Measurements from ENCODE around the gene TAF6.
A peak's percentile ranks its signal among the peaks of the same experiment; 100 is the strongest.

The TAF6 gene

GRCh38 chr7:100093054-100093453 is 26.1 kb downstream of the TAF6 start:
- DNase-seq (ENCODE audit: low spot score): no peak

DNA sequence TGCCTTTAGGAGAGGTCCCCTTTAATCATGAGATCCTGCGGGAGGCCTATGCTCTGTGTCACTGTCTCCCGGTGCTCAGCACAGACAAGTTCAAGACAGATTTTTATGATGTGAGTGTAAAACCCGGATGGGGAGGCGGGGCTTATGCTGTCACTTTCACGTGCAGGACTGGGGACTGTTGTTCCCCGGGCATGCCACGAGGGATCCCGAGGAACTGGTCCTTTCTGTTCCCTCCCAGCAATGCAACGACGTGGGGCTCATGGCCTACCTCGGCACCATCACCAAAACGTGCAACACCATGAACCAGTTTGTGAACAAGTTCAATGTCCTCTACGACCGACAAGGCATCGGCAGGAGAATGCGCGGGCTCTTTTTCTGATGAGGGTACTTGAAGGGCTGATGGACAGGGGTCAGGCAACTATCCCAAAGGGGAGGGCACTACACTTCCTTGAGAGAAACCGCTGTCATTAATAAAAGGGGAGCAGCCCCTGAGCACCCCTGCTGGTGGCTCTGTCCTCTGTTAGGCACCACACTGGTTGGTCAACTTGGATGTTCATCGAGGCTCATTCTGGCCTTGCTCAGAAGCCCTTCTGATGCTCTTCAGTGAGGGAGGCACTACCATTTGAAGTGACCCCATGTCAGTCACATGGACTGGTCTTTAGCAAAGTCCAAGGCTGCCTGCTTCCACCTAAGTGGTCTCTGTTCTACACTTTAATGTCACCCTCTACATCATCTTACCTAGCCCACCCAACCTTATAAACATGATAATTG is 27.6 kb downstream of the TAF6 start:
- DNase-seq (ENCODE audit: low spot score): peak; percentile 40

- no peak for DNase-seq (ENCODE audit: low spot score)
Observed at GRCh38 chr7:100090527-100091410, 28.4 kb downstream of the TAF6 start.

GRCh38 chr7:100089458-100090196 is 29.5 kb downstream of the TAF6 start:
- no peak for DNase-seq (ENCODE audit: low spot score)

DNA sequence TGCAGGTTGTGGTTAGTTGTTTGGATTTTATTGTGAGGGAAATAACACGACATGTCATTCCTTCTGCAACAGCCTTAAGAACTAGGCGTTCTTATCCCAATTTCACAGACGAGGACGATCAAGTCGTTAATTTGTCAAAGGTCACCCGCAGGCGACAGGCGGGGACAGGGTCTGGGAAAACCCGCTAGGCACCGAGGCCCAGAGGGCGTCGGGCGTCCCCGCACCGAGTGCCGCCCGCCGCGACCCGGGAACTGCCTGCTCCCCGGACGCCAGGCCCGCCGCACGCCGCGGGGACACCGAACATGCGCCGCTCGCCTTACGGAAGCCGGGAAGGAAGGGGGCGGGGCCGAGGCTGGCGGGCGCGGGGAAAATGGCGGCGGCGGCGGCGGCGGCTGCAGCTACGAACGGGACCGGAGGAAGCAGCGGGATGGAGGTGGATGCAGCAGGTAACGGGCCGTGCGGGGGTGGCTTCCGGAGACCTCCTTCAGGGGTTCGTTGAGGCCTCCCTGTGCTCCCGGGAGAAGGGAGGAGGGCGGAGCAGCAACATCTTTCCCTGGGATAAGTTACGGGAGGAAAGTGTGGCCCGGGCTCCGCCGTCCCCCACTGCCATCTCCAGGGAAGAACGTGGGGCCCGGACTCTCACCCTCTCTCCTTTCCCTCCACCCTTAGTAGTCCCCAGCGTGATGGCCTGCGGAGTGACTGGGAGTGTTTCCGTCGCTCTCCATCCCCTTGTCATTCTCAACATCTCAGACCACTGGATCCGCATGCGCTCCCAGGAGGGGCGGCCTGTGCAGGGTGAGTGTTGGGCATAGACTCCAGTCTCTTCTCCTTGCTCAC is 30.3 kb downstream of the TAF6 start, which contains the start of gene COPS6:
COPS6 (plus strand) TSS at position 349 of the 837 bp plus-strand sequence; CDS start at position 371, 22 bp downstream.
- DNase-seq (ENCODE audit: low spot score): peak; percentile 63

- DNase-seq (ENCODE audit: low spot score): no peak
Observed at GRCh38 chr7:100088095-100088620, 31.0 kb downstream of the TAF6 start.

- no peak for DNase-seq (ENCODE audit: low spot score)
Observed at GRCh38 chr7:100087055-100087750, 32.0 kb downstream of the TAF6 start.

GRCh38 chr7:100085515-100085914 is 33.6 kb downstream of the TAF6 start:
- no peak for DNase-seq (ENCODE audit: low spot score)

DNA sequence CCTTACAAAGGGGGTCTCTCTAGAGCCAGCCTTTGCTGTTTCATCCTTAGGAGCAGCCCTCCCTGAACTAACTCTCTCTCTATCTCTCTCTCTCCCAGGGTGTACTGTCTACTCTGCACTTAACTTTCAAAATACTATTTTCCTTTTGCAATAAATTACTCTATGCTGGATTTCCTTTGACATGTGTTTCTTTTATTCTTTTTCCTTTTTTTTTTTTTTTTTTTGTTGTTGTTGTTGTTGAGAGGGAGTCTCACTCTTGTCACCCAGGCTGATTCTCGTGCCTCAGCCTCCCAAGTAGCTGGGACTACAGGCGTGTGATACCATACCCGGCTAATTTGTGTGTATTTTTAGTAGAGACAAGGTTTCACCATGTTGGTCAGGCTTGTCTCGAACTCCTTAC is 36.2 kb downstream of the TAF6 start:
- DNase-seq (ENCODE audit: low spot score): no peak

DNA sequence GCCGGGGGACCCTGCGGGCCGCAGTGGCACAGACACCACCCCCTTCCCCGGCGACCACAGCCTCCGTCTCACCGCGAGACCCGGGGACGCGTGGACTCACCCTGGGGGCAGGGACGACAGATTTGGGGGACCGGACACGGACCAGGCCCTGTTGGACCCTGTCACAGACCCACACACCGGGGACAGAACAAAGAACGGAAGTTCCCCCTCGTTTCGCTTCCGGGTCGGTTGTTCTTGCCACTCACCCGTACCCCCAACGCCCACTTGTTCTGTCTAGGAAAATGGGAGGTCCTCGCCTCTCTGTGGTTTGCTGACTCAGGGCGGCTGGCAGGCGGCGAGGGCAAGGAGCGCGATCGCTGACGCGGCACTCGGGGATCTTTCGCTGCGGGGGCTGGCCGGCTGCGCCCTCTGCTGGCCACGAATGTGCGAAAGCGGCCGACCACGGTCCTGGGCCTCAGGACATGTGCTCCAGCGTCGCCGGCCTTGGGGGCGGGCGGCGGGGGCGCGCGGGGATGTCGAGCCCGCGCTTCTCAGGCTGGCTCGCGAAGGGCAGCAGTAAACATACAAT is 37.5 kb downstream of the TAF6 start, which contains the start of gene ZNF3:
ZNF3 (minus strand) TSS at position 189 of the 568 bp plus-strand sequence. CDS start 4,366 bp downstream, outside the sequence.
- DNase-seq (ENCODE audit: low spot score): peak; percentile 99

- DNase-seq (ENCODE audit: low spot score): no peak
Observed at GRCh38 chr7:100080907-100081534, 38.1 kb downstream of the TAF6 start.

DNA sequence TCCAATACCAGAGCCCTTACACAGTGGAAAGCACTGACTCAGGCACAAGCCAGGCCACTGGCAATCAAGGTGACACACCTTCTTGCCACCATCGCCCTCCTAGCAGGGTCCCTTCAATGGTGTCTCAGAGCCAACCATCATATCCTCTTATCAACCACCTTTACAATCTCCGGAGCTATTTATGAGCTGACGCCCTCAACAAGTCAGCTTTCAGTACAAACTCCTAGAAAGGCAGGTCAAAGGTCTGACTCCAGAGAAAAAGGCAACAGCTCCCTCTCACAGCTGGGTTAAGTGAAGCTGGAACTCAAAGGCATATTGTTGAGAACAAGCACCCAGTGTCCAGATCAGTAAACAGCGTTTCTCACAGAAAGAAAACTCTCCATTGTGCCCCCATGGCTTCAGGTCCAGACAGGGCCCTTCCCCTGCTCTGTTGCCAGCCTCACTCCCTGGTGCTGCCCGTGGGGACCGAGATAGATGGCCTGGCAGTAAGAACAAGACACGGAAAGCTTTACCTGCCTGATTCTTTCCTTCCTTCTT is 40.1 kb downstream of the TAF6 start:
- no peak for DNase-seq (ENCODE audit: low spot score)

DNA sequence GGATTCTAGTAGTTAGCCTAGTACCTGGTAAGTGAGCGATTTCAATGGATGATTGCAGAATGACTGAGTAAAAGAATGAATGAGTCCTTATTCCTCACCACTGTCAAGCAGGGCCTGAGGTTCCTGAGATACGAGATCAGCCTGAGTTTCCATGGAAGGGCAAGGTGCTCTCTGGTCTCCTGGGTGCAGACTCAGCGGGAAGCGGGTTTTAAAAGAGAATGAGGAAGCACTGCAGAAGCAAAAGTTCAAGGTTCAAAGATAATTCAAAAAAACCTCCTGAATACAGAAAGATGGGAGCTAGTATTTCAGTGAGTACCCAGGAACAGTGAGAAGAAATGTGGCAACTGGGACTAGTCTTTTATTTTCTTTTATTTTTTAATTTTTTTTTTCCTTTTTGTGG is 42.0 kb downstream of the TAF6 start:
- no peak for DNase-seq (ENCODE audit: low spot score)

DNA sequence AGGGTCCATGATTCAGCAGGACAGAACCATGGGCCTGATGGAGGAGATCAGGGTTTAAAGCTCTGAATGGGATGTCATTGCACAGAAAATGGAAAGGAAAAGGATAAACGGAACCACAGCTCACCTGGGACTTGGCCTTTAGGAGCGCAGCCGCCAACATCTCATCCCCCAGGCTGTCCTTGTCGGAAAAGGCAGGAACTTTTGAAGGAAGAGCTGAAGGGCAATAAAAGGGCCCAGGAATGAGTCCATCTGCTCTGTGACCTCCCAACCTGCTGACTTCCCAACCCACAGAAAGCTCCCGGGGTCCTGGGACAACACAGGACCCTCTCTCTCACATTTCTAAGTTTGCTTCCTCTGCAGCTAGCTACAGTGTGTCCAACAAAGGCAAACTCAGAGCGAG is 43.7 kb downstream of the TAF6 start:
- no peak for DNase-seq (ENCODE audit: low spot score)

DNA sequence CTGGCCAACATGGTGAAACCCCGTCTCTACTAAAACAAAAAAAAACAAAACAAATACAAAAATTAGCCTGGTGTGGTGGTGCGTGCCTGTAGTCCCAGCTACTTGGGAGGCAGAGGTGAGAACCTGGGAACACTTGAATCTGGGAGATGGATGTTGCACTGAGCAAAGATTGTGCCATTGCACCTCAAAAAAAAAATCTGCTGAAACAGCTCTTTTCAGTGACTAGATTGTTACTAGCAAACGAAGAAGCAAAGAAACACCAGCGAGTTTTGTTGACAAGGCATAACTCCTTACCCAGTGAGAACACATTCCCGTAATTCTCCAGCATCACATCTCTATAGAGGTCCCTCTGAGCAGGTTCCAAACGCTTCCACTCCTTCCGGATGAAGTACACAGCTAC is 44.3 kb downstream of the TAF6 start:
- no peak for DNase-seq (ENCODE audit: low spot score)

DNA sequence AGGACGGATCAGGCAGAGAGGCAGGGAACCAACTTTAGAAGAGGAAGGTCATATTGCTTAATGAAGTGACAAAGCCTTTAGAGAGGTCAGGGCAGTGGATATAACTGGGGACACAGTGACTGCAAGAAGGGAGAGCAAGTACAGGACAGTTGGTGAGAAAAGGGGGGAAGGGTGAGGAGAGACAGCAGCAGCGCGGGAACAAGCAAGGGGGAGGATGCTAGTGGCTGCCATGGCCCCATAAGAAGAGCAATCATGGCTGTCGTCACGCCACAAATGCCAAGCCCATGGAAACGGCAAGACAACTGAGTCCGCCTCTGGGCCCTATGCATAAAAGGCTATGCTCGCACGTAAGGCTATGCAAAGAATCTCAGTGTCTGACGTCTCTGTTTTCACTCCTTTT is 46.7 kb downstream of the TAF6 start:
- no peak for DNase-seq (ENCODE audit: low spot score)

GRCh38 chr7:100071018-100071723 is 48.0 kb downstream of the TAF6 start:
- no peak for DNase-seq (ENCODE audit: low spot score)

DNA sequence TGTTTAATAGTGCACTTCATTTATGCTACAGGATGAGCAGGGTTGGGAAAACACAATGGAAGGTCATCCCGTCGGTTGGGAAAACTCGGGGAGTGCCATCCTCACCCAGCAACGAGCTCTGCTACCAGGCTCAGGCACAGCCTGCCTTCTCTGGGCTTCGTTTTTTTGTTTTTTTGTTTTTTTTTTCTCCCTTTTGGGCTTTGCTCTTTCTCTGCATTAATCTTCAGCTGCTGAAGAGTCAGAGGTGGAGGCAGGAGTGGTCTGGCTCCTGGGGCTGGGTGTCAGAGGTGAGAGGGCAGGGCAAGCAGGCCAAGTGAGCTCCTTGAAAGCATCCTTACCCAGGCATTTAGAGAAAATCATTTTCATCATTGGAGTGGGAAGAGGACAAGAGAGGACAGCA is 49.2 kb downstream of the TAF6 start:
- DNase-seq (ENCODE audit: low spot score): no peak

GRCh38 chr7:100066953-100067352 is 52.2 kb downstream of the TAF6 start:
- DNase-seq (ENCODE audit: low spot score): no peak
